Choroid plexus epithelial cell (primary cell): ENCODE data around the gene CAPZA2.
A peak's percentile ranks its signal among the peaks of the same experiment; 100 is the strongest.
"Not testable (repeated sequence)": the region's sequence is repeated elsewhere in the genome, so short reads cannot be mapped to it uniquely, and the experiment has no call there.

Source experiments
- DNase-seq: peaks from one replicate; pipeline ENCODE4 v3.0.0-alpha.2; 2010; ENCODE audit warnings: low read depth
- H3K4me3 ChIP-seq: 2 replicates; pipeline ENCODE4 v1.5.1; 2011; ENCODE audit warnings: low read depth, mild to moderate bottlenecking, control low read depth, low read length, moderate library complexity
- CTCF ChIP-seq: conservative IDR thresholded peaks from 2 replicates; pipeline ENCODE4 v1.5.1; 2011; ENCODE audit warnings: low read depth, mild to moderate bottlenecking, control low read depth, inconsistent platforms, low read length, moderate library complexity

The CAPZA2 gene

GRCh38 chr7:116862234-116862950, at the start of gene CAPZA2:
CAPZA2 (plus strand) TSS chr7:116862587; CDS start chr7:116862612, 25 bp downstream.
- peak; percentile 90 for DNase-seq
- TF ChIP-seq CTCF: peak; percentile 23
- peak within 1 kb of the TSS; percentile 98 for H3K4me3 ChIP-seq

GRCh38 chr7:116812860-116813259, 49.5 kb upstream of the CAPZA2 start:
- TF ChIP-seq CTCF: no peak
- DNase-seq: no peak
- H3K4me3 ChIP-seq: no peak overlapping the region

- not testable (repeated sequence) for H3K4me3 ChIP-seq
- DNase-seq: peak; percentile 44
Measured at GRCh38 chr7:116813371-116813770, 49.0 kb upstream of the CAPZA2 start.

GRCh38 chr7:116815041-116815440, 47.3 kb upstream of the CAPZA2 start:
- TF ChIP-seq CTCF: no peak
- DNase-seq: no peak
- H3K4me3 ChIP-seq: no peak overlapping the region

GRCh38 chr7:116820149-116820548, 42.2 kb upstream of the CAPZA2 start:
- TF ChIP-seq CTCF: no peak
- DNase-seq: no peak

GRCh38 chr7:116821647-116822046, 40.7 kb upstream of the CAPZA2 start:
- not testable (repeated sequence) for DNase-seq, H3K4me3 ChIP-seq

More at GRCh38 chr7:116820149-116820548, 42.2 kb upstream of the CAPZA2 start:
- H3K4me3 ChIP-seq: no peak overlapping the region

- DNase-seq: no peak
- H3K4me3 ChIP-seq: no peak overlapping the region
- no peak for TF ChIP-seq CTCF
Measured at GRCh38 chr7:116824449-116824848, 37.9 kb upstream of the CAPZA2 start.

GRCh38 chr7:116828281-116828680, 34.1 kb upstream of the CAPZA2 start:
- no peak for TF ChIP-seq CTCF
- DNase-seq: no peak
- no peak overlapping the region for H3K4me3 ChIP-seq
